HT-29 (cell line): ENCODE measurements around the gene TRAF5. TPM values are rescaled to one million over a fixed set of nuclear protein-coding genes. Genes with fewer than 3 reads are reported as not detected.

Experiments
- DNase-seq: peaks from one replicate; pipeline ENCODE4 v3.0.0-alpha.2; 2015; ENCODE audit warnings: low spot score
- total RNA-seq: library from RNA; depleted of rRNA; stranded (reverse); fragments of >200 nt; shearing (Covaris generic); gene quantifications from 2 replicates; pipeline ENCODE4 v1.2.3, GENCODE V29; 2014; rRNA removed

The TRAF5 gene
- total RNA-seq, 1 experiment from 2014 or later = 9.4 TPM

DNA sequence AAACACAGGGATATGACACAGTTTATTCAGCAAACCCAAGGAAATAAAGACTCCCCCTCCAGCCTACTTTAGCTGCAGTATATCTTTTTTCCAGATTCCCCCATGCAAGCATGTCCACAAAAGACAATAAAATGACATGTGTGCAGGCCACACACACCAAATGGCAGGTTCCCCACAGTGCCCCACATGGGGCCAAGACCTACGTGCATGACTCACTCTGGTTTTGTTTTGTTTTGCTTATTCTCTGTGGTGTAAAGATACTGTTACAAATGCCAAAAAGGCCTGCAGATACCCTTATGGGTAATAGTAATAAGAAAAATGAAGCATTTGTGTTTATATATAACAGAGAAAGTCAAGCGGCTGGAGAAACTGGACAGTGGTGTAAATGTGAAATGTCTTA lies 93.8 kb downstream of the TRAF5 start:
- DNase-seq = no peak

DNA sequence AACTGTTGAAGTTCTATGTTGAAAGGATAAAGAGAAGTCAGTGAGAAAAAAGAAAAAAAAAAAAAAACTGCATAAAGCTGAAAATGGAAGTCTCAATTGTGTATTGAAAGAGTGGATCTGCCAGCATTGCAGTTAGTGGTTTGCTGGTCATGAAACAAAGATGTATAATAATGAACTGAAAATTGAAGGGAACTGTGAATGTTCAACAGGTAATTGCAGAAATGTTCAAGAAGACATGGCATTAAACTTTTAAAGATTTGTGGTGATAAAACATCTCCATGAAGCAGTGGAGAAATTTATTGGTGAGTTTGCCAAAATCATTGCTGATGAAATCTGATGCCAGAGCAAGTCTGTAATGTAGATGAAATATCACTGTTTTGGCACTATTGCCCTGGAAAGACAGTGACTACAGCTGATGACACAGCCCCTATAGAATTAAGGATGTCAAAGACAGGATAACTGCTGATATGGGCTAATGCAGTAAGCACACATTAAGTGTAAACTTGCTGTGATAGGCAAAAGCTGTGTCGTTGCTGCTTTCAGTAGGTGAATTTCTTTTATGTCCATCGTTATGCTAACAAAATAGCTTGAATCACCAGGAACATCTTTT lies 94.3 kb downstream of the TRAF5 start:
- DNase-seq = no peak

DNA sequence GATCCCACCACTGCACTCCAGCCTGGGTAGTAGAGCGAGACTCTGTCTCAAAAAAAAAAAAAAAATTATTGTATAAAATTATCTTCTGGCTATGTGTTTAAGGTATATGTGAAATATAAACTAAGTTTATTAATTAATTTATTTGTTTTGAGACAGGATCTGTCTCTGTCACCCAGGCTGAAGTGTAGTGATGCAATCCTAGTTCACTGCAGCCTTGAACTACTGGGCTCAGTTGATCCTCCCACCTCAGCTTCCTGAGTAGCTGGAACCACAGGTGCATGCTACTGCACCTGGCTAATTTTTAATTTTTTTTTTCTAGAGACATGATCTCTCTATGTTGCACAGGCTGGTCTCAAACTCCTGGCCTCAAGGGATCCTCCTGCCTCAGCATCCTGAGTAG lies 97.4 kb downstream of the TRAF5 start:
- DNase-seq = no peak

Other genes with a start within 250 kb of the TRAF5 start
- gene KCNH1, start 192.7 kb upstream of the TRAF5 start, total RNA-seq = not detected in 2 replicates
- gene RCOR3, start 67.5 kb upstream of the TRAF5 start, total RNA-seq = 6.4 and 10.3 TPM in 2 replicates
- not detected in 2 replicates for gene RD3, start 165.3 kb downstream of the TRAF5 start, total RNA-seq